ENCODE measurements around the gene CCDC92.

DNA sequence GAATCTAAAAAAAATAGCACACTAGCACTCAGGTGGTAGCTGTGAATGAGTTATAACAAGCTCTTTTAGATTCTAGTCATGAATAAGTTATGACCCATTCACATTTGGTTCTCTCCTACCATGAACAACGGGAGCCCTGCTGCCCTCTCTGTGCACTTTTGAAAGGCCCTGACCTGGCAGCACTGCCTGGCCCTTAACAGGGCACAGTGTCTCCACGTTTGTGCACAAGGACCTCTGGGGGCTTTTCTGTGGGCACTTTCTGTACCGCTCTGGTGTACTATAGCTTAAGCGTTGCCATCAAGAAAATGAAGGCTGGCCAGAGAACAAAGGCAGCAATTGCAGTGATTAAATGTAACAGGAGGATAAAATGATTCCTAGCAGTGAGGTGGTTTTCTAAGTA is 21.2 kb downstream of the CCDC92 start:
- TF ChIP-seq, protein P1, sequence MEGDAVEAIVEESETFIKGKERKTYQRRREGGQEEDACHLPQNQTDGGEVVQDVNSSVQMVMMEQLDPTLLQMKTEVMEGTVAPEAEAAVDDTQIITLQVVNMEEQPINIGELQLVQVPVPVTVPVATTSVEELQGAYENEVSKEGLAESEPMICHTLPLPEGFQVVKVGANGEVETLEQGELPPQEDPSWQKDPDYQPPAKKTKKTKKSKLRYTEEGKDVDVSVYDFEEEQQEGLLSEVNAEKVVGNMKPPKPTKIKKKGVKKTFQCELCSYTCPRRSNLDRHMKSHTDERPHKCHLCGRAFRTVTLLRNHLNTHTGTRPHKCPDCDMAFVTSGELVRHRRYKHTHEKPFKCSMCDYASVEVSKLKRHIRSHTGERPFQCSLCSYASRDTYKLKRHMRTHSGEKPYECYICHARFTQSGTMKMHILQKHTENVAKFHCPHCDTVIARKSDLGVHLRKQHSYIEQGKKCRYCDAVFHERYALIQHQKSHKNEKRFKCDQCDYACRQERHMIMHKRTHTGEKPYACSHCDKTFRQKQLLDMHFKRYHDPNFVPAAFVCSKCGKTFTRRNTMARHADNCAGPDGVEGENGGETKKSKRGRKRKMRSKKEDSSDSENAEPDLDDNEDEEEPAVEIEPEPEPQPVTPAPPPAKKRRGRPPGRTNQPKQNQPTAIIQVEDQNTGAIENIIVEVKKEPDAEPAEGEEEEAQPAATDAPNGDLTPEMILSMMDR (IDR thresholded peaks at IDR 0.05 in 2 of 3, conservative IDR thresholded peaks at IDR 0.05 in 1 of 3; ENCODE audit: control insufficient read depth in 2 of 3, extremely low read depth in 1 of 3, insufficient read depth in 1 of 3, low read depth in 3 of 3, low read length in 3 of 3): no peak
- TF ChIP-seq BHLHE40 (IDR thresholded peaks at IDR 0.05; ENCODE audit: borderline replicate concordance in 1 of 2, low read depth in 2 of 2, low read length in 1 of 2) (no peak), RELA (IDR thresholded peaks at IDR 0.05; ENCODE audit: borderline replicate concordance, partially characterized antibody) (no peak), KLF5 (IDR thresholded peaks at IDR 0.05; ENCODE audit: partially characterized antibody) (no peak)

Data from GM12878 (cell line).